Stimulated activated CD8-positive, alpha-beta memory T cell treated with anti-CD3 and anti-CD28 coated beads, Interleukin-4, amount 100 ng/mL, for 24 hours (primary cell): Measurements from ENCODE around the gene SLC50A1.
"Not testable (repeated sequence)": the region's sequence is repeated elsewhere in the genome, so short reads cannot be mapped to it uniquely, and the experiment has no call there.

ENCODE experiments used
- DNase-seq: peaks from one replicate; pipeline ENCODE4 v3.0.0-alpha.2; 2020; ENCODE audit warnings: low read depth

The SLC50A1 gene

DNA sequence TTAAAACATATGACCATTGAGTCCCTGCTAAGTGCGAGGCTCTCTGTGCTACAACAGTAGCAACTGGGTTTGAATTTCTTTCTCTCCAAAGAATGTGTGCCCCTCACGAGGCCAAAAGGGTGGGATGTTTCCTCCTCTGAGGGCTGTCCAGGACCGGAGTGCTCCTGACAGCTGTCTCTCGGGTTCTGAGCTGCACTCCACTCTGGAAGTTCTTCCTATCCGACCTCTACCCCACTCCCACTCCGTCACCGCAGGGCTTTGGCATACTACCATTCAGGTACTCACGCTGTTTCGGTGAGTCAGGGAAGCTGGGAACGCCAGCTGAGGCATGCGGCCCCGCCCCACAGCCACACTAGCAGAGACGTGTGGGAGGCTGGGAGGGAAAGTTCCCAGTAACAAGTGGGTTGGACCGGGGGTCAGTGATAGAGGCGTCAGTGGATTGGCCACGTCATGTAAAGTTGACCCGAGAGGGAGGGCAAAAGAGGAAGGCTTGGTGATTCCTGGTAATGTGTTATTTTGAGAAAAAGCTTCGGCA, 705 bp upstream of the SLC50A1 start:
- peak; percentile 59 for DNase-seq

- DNase-seq, result no peak
Measured at GRCh38 chr1:155136748-155137147, 1.1 kb downstream of the SLC50A1 start.

- DNase-seq, result no peak
Measured at GRCh38 chr1:155137154-155137949, 1.7 kb downstream of the SLC50A1 start.

DNA sequence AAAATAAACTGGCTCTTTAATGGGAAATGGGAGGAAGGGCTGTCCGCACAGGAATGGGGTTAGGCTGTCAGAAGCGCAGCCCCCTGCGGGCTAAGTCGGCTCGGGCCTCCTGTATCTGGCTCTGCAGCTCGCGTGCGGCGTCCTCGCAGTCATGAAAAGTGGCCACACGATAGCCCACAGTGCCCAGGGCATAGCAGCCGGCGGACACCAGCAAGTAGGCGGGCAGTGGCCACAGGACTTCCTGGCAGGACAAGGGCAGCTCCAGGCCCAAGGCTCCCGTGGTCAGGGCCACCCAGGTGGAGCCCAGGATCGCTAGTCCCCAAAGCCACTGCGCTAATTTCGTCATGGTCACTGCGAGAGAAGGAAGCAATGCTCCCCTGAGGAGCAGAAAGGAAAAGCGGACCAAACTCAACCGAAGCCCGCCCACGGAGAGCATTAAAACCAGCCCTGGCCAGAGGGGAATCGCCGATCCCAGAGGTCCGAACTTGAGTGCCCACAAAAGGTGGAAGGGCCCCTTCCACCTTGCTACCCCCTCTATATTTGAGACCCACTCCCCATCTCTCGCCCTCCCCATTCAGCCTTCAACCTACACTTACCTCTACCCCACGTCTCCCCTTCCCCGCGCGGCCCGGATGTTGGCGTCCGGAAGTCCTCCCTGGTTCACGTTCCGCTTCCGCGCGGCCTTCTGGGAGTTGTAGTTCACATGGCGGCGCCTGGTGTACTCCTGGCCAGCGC, 4.4 kb downstream of the SLC50A1 start, which contains the start of gene DPM3:
Gene DPM3, minus strand, starts transcription at position 637 of the 735 bp plus-strand sequence. Its CDS starts 291 bp downstream, at position 346.
- DNase-seq, result peak; percentile 82

DNA sequence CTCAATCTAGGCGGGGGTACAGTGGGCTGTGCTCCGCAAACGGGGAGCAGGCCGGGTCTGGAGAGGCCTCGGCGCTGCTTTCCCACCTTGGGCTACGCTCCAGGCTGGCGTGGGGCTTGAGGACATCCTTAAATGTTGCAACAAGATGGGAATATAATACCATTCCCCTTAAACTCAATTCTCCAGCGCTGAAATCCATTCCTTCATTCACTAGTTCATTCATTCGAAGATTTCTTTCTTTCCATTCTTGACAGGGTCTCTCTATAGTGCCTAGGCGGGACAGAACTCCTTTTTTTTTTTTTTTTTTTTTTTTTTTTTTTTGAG, 4.9 kb downstream of the SLC50A1 start:
- no peak for DNase-seq

- no peak for DNase-seq
Measured at GRCh38 chr1:155141749-155142148, 6.1 kb downstream of the SLC50A1 start.

DNA sequence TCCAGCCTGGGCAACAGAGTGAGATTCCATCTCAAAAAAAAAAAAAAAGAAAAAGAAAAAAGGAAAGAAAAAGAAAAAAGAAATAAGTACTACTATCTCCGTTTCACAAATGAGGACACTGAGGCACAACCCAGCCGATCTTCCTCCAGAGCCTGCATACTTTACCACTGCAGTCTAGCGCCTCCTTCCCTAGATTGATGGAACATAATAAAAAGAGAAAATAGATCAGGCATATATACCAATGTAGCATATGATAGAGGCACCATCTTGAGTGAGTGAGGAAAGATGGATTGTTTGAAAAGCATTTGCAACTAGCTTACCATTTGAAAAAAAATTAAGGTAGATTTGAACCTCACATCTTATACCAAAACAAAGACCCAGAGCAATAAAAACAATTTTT, 9.8 kb downstream of the SLC50A1 start:
- DNase-seq, result no peak

GRCh38 chr1:155155996-155156643, 20.5 kb downstream of the SLC50A1 start:
- DNase-seq, result not testable (repeated sequence)

GRCh38 chr1:155158991-155159390, 23.3 kb downstream of the SLC50A1 start:
- DNase-seq, result no peak

GRCh38 chr1:155160128-155160527, 24.5 kb downstream of the SLC50A1 start:
- DNase-seq, result no peak

DNA sequence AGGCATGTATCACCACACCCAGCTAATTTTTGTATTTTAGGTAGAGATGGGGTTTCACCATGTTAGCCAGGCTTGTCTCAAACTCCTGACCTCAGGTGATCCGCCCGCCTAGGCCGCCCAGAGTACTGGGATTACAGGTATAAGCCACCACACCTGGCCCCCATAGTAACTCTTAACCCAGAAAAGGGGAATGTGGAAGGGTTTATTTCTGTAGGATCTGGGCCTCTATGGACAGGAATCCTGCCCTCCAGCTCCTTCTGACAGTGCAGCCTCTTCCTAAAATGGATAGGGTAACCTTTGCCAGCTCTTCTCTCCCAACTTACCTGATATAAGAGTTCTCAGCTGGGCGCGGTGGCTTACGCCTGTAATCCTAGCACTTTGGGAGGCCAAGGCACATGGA, 27.0 kb downstream of the SLC50A1 start:
- DNase-seq, result not testable (repeated sequence)

DNA sequence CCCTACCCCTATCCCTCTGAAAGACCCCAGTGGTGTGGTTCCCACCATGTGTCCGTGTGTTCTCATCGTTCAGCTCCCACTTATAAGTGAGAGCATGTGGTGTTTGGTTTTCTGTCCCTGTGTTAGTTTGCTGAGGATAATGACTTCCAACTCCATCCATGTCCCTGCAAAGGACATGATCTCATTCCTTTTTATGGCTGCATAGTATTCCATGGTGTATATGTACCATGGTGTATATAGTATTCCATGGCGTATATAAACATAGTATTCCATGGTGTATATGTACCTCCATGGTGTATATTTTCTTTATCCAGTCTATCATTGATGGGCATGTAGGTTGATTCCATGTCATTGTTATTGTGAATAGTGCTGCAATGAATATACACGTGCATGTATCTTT, 28.1 kb downstream of the SLC50A1 start:
- DNase-seq, result not testable (repeated sequence)

GRCh38 chr1:155164625-155165024, 29.0 kb downstream of the SLC50A1 start:
- DNase-seq, result not testable (repeated sequence)

- DNase-seq, result no peak
Measured at GRCh38 chr1:155166051-155166470, 30.4 kb downstream of the SLC50A1 start.

GRCh38 chr1:155166471-155167165, 31.0 kb downstream of the SLC50A1 start:
- no peak for DNase-seq

- DNase-seq, result peak; percentile 75
Measured at GRCh38 chr1:155167166-155168104, 31.8 kb downstream of the SLC50A1 start.

- not testable (repeated sequence) for DNase-seq
Measured at GRCh38 chr1:155168105-155168445, 32.4 kb downstream of the SLC50A1 start.

DNA sequence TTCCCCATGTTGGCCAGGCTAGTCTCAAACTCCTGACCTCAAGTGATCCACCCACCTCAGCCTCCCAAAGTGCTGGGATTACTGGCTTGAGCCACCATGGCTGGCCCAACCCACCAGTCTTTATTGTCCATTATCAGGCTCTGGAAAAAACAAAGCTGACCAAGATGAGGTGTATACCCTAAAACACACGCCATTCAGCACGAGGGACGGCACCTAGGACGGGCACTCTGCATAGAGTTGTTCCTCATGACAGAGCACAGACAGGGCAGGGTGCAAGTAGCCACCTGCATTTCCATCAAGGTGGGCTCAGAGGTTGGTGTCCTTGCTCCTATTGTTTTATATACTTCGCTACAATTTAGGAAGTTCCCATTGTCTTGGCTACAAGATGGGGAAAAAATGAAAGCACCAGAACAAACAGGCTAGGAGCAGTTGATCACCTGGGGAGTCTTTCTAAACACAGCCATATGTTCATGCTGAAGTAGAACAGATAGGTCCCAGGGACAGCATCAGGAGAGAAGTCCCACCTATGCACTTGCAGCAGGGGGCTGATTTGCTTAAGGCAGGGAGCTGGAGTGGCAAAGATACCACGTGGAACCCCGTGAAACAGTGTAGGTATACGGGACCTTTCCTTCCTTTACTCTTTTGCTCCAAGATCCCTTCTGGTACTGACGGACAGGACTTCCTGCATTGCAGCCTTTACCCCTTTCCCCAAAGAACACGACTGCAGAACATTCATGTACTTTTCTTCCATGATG, 33.0 kb downstream of the SLC50A1 start:
- no peak for DNase-seq

DNA sequence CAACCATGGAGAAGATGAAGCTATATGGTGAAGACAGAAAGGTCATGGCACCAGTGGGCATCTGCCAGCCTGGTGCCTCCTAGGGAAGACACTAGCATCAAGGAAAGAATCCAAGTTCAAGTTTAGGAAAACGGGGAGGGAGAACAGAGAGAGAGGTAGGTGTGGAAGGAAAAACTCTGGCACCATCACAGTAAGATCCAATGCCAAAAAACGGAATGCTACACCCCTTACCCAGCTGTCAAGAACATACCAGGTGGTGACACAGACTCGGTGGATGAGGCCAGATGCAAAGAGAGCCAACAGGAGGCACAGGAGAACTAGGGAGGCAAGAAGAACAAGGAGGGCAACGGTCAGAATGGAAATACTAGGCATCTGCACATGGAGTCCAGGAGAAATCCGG, 33.9 kb downstream of the SLC50A1 start:
- DNase-seq, result no peak

DNA sequence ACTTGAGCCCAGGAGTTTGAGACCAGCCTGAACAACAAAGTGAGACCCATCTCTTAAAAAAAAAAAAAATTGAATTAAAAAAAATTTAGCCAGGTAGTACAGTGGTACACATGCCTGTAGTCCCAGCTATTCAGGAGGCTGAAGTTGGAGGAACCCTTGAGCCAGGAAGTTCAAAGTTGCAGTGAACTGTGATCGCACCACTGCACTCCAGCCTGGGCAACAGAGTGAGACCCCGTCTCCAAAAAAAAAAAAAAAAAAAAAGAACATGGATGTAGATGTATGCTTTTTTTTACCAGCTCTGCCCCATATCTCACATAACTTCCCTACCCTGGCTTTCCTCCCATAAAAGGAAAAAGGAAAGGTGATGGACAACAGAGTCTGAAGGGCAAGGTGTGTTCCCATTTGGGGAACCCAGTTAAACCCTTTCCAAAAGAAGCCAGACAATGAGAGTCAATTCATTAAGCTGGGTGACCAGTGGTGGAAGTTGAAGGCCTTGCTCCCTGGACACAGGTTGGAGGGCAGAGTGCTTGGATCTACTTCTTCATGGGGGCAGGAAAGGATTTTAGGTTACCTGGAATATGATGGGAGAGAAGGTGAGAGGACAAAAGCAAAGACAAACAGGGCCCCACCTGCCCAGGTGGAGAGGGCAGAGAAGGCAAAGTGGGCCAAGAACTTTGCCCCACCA, 34.6 kb downstream of the SLC50A1 start:
- DNase-seq, result no peak
